DND-41 (cell line): ENCODE data around the gene ABCA2.

Source experiments
- ATAC-seq: fragments of 200-7000 bp; cut with Tn5 transposase; 3 replicates; pipeline ENCODE4 v1.9.1; 2021; ENCODE audit warnings: low read depth; ENCODE audit not compliant: insufficient read depth
- DNase-seq: peaks from one replicate; pipeline ENCODE4 v3.0.0-alpha.2; 2020
- H2AFZ ChIP-seq: 2 replicates; pipeline ENCODE4 v1.6.0; 2012; ENCODE audit warnings: low read depth, low read length
- H3K27ac ChIP-seq: 2 replicates; pipeline ENCODE4 v1.5.1; 2012; ENCODE audit warnings: low read length, inconsistent platforms
- H3K27me3 ChIP-seq: fragments of 200-600 bp; sonication (generic); 2 replicates; pipeline ENCODE4 v1.6.0; 2012; ENCODE audit warnings: low read length, mild to moderate bottlenecking, inconsistent platforms; ENCODE audit not compliant: insufficient read depth, poor library complexity
- H3K36me3 ChIP-seq: 2 replicates; pipeline ENCODE4 v1.5.1; 2012; ENCODE audit warnings: low read length, inconsistent platforms; ENCODE audit not compliant: insufficient read depth
- H3K4me1 ChIP-seq: 2 replicates; pipeline ENCODE4 v1.5.1; 2012; ENCODE audit warnings: mild to moderate bottlenecking, low read length; ENCODE audit not compliant: insufficient read depth
- H3K4me2 ChIP-seq: 2 replicates; pipeline ENCODE4 v1.6.0; 2012; ENCODE audit warnings: mild to moderate bottlenecking, moderate library complexity, low read length, inconsistent platforms; ENCODE audit not compliant: insufficient read depth
- H3K4me3 ChIP-seq, 2 experiments: fragments of 200-600 bp in 1 of 2; shearing (Covaris generic) in 1 of 2; 2 replicates each; pipeline ENCODE4 v1.5.1; 2012 to 2016; ENCODE audit warnings: inconsistent platforms in 2 of 2, low read length in 2 of 2, mild to moderate bottlenecking in 2 of 2, low read depth in 1 of 2, moderate library complexity in 1 of 2
- H3K79me2 ChIP-seq: 2 replicates; pipeline ENCODE4 v1.6.0; 2012; ENCODE audit warnings: low read length, inconsistent platforms; ENCODE audit not compliant: insufficient read depth
- H3K9ac ChIP-seq: 2 replicates; pipeline ENCODE4 v1.6.0; 2012; ENCODE audit warnings: low read depth, mild to moderate bottlenecking, inconsistent platforms, low read length, moderate library complexity
- H3K9me3 ChIP-seq: 2 replicates; pipeline ENCODE4 v1.5.1; 2012; ENCODE audit warnings: low read length, moderate library complexity, mild to moderate bottlenecking, inconsistent platforms; ENCODE audit not compliant: insufficient read depth, severe bottlenecking
- H4K20me1 ChIP-seq: 2 replicates; pipeline ENCODE4 v1.6.0; 2012; ENCODE audit warnings: low read length; ENCODE audit not compliant: insufficient read depth
- EZH2 ChIP-seq: IDR thresholded peaks from 3 replicates; pipeline ENCODE4 v1.6.1; 2012; ENCODE audit warnings: borderline replicate concordance, low read depth, mild to moderate bottlenecking, moderate library complexity, low read length, inconsistent platforms; ENCODE audit not compliant: severe bottlenecking
- TF ChIP-seq, protein P1 (sequence below): IDR thresholded peaks from 2 replicates; pipeline ENCODE4 v1.5.1; 2012; ENCODE audit warnings: borderline replicate concordance, low read length, moderate library complexity, mild to moderate bottlenecking; ENCODE audit not compliant: poor library complexity, severe bottlenecking; ENCODE audit errors: extremely low read depth

ABCA2 gene

DNA sequence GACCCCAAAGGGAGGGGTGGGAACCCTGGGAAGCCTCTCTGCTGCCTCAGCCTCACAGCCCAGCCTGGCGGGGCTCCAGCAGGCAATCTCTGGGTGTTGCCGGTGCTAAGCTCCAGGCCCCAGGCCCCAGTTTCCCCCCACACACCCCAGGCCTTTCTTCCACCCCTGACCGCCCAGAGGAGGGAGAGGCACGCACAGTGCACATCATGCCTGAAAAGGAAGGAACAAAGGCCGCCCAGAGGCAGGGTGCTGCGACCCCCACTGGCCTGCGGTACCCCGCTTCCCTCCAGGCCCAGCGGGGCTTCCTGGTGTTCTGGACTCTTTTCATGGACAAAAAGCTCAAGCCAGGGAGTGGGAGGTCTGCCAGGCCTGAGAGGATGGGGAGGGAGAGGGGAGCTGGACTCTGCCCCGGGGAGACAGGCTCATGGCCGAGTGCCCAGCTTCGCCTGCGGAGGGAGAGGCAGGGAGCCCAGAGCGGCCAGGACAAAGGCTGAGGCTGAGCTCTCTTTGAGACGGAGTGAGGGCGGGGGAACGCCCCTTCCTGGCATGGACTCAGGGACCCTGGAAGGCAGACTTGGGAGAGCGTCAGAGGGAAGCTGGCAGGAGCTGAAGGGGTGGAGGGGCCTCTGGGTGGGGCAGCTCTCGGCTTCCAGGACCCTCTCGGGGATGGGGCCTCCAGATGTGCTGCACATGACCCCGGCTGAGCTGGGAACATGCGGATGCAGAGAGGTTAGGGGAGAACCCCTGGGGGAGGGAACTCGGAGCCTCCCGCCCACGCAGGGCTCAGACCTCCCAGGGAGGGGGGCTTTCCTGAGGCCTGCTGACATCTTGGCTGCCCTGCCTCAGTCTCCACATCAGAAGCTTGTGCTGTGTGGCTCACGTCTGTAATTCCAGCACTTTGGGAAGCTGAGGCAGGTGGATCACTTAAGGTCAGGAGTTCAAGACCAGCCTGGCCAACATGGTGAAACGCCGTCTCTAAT, 27.6 kb upstream of the ABCA2 start:
- ATAC-seq (no peak), DNase-seq (no peak)
- no peak overlapping the region for H3K27ac ChIP-seq
- TF ChIP-seq, protein P1, sequence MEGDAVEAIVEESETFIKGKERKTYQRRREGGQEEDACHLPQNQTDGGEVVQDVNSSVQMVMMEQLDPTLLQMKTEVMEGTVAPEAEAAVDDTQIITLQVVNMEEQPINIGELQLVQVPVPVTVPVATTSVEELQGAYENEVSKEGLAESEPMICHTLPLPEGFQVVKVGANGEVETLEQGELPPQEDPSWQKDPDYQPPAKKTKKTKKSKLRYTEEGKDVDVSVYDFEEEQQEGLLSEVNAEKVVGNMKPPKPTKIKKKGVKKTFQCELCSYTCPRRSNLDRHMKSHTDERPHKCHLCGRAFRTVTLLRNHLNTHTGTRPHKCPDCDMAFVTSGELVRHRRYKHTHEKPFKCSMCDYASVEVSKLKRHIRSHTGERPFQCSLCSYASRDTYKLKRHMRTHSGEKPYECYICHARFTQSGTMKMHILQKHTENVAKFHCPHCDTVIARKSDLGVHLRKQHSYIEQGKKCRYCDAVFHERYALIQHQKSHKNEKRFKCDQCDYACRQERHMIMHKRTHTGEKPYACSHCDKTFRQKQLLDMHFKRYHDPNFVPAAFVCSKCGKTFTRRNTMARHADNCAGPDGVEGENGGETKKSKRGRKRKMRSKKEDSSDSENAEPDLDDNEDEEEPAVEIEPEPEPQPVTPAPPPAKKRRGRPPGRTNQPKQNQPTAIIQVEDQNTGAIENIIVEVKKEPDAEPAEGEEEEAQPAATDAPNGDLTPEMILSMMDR, result no peak
- TF ChIP-seq EZH2, result no peak
- no peaks in the 10 kb centered on the region for H3K27me3 ChIP-seq
- H3K79me2 ChIP-seq, result no peaks in the 10 kb centered on the region
- H4K20me1 ChIP-seq, result no peaks in the 10 kb centered on the region; the same call in none of the 2 replicates
- no peak overlapping the region for H3K4me2 ChIP-seq
- no peaks in the 10 kb centered on the region for H3K36me3 ChIP-seq
- no peak overlapping the region for H2AFZ ChIP-seq
- H3K4me3 ChIP-seq, result no peak overlapping the region
- H3K4me1 ChIP-seq, result no peaks in the 10 kb centered on the region
- H3K9ac ChIP-seq, result no peak overlapping the region
- H3K9me3 ChIP-seq, result no peaks in the 10 kb centered on the region

DNA sequence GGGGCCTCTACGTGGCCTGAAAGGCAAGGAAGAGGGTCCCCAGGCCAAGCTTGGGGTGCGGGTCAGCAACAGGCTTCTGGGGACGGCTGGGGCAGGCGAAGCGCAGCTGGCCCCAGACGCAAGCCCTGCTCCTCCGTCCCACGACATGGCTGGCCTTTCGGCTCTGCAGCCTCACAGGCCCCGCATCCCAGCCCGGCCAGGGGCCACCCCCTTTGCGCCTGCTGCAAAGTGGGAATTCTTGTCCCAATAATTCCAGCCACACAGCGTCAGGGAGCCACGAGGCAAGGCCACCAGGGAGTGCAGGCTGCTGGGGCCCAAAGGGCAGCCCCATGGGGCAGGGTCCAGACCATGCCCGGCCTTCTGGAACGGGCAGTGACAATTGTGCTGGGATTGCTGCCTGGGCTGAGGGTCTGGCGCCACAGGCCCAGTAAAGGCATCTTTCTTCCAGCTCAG, 26.9 kb upstream of the ABCA2 start:
- Histone ChIP-seq H3K27ac (no peak overlapping the region), H3K9ac (no peak overlapping the region), H4K20me1 (peaks cover 4% of the 10 kb centered on the region), H3K4me1 (no peaks in the 10 kb centered on the region), H3K79me2 (no peaks in the 10 kb centered on the region), H3K4me3 (no peak overlapping the region), H3K9me3 (no peaks in the 10 kb centered on the region), H3K4me2 (no peak overlapping the region), H3K36me3 (no peaks in the 10 kb centered on the region), H3K27me3 (peaks cover 6% of the 10 kb centered on the region), H2AFZ (no peak overlapping the region)
- DNase-seq (no peak), ATAC-seq (no peak)
- TF ChIP-seq, protein P1, result no peak
- TF ChIP-seq EZH2, result no peak

DNA sequence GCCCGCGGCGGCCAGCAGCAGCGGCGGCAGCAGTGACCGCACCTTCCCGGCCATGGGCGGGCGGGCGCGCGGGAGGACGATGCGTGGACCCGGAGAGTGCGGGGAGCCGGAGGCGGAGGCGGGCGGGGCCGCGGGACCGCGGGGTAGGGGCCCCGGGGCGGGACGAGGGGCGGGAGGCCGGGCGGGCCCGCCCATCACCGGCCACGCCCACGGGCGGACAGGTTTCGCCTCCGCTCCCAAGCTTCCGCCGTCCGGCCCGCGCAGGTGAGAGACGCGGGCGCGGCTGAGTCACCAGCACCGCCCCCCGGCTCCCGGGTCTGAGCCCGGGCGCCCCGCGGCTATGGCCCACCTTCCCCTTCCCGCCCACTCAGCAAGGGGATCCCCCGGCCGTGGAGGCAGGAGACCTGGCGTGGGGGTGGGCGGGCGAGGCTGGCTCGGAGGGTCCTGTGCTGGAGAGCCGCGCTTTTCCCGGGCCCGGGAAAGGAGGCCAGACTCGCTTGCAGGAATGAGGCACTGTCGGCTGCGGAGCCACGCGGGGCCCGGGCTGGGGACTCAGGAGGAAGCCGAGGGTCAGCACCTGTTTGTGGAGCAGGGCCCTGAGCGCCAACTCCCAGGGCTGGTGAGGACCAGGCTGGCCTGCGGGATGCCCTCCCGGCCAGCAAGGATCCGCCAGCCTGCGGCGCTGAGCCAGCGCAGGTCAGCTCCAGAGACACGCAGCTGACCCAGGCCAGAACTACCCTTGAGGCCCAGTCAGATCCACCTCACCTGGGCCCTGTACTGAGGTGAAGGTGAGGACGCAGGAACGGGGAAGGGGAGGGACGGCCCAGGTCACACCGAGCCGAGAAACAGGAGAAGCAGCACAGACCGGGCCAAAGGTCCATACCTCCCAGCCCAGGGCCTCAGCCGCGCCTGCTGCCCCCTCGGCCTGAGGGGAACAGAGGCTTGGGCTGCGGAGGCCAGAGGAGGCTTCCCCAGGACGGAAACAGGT, 26.2 kb upstream of the ABCA2 start, which contains the start of gene ENTPD2:
Gene ENTPD2 (minus strand): TSS at position 118 of the 988 bp plus-strand sequence. CDS start 64 bp downstream, at position 54.
- Histone ChIP-seq H3K4me1 (no peaks in the 10 kb centered on the region), H3K9ac (no peak within 1 kb of the TSS), H3K9me3 (no peaks in the 10 kb centered on the region), H3K27me3 (peaks cover 13% of the 10 kb centered on the region), H3K4me2 (no peak within 1 kb of the TSS), H3K27ac (no peak within 1 kb of the TSS), H3K79me2 (no peaks in the 10 kb centered on the region), H4K20me1 (peaks cover 7% of the 10 kb centered on the region), H3K4me3 (no peak within 1 kb of the TSS), H3K36me3 (no peaks in the 10 kb centered on the region), H2AFZ (no peak within 1 kb of the TSS)
- no peak for TF ChIP-seq EZH2
- TF ChIP-seq, protein P1, result no peak
- ATAC-seq, result no peak
- no peak for DNase-seq
